A549 treated with dexamethasone at 1 μM for 4 hours (cell line): ENCODE results near the gene HIVEP2. TPM values are rescaled to one million over a fixed set of nuclear protein-coding genes. Genes with fewer than 3 reads are reported as not detected.

Experiments
- total RNA-seq: library from RNA; stranded (reverse); fragments of 200-300 nt; extraction: Qiagen RNA extraction; gene quantifications from 5 replicates; pipeline ENCODE4 v1.2.3, GENCODE V29; 2022

Gene HIVEP2
- total RNA-seq, result 2.5 to 5.3 TPM (median 3.7 TPM) in 5 replicates

GRCh38 chr6:142945049-142945445 lies at the start of gene HIVEP2:
TSS of gene HIVEP2 (minus strand) at chr6:142945176. CDS start at chr6:142774738, 170,438 bp downstream.

Other genes starting within 250 kb of the HIVEP2 start
- gene AIG1, start 115.7 kb upstream of the HIVEP2 start, total RNA-seq, result 24.1 to 27.5 TPM (median 25.6 TPM) in 5 replicates